Kidney (tissue), 14 donors: ENCODE measurements around the gene ZNF57. TPM values are rescaled to one million over a fixed set of nuclear protein-coding genes. Genes with fewer than 3 reads are reported as not detected.
"Not testable (repeated sequence)": the region's sequence is repeated elsewhere in the genome, so short reads cannot be mapped to it uniquely, and the experiment has no call there.

ENCODE experiments used
- DNase-seq, 5 donors: peaks; one replicate each; pipeline ENCODE4 v3.0.0-alpha.2; 2013 to 2020
- FAIRE-seq: peaks from 2 replicates; lab custom pipeline; 2012; peaks lifted over from hg19 to GRCh38; lab: Jason Lieb, UNC
- H3K27ac ChIP-seq, 2 donors: one replicate each; pipeline ENCODE4 v1.7.0; 2013; ENCODE audit warnings: low read depth in 2 of 2, low read length in 2 of 2, inconsistent platforms in 1 of 2
- H3K27me3 ChIP-seq: one replicate; pipeline ENCODE4 v1.7.1; 2013; ENCODE audit warnings: low read length, inconsistent platforms; ENCODE audit not compliant: control insufficient read depth, insufficient read depth
- H3K36me3 ChIP-seq, 3 donors: one replicate each; pipeline versions ENCODE4 v1.7.0 to v1.7.1; 2013; ENCODE audit warnings: low read length in 3 of 3, control low read depth in 1 of 3, inconsistent platforms in 1 of 3; ENCODE audit not compliant: insufficient read depth in 3 of 3, control insufficient read depth in 2 of 3
- H3K4me1 ChIP-seq, 3 donors: one replicate each; pipeline versions ENCODE4 v1.7.0 to v1.7.1; 2013; ENCODE audit warnings: low read length in 3 of 3, inconsistent platforms in 1 of 3, low read depth in 1 of 3; ENCODE audit not compliant: control insufficient read depth in 2 of 3, insufficient read depth in 2 of 3
- H3K4me3 ChIP-seq, 3 donors: one replicate each; pipeline versions ENCODE4 v1.7.0 to v1.8.1; 2013; ENCODE audit warnings: low read length in 3 of 3, control low read depth in 1 of 3, inconsistent platforms in 1 of 3
- H3K9ac ChIP-seq, 3 donors: one replicate each; pipeline versions ENCODE4 v1.7.0 to v1.7.1; 2013; ENCODE audit warnings: low read length in 3 of 3, control low read depth in 1 of 3, inconsistent platforms in 1 of 3
- H3K9me3 ChIP-seq, 3 donors: one replicate each; pipeline versions ENCODE4 v1.7.0 to v1.7.1; 2013; ENCODE audit warnings: low read length in 3 of 3, control low read depth in 1 of 3, inconsistent platforms in 1 of 3; ENCODE audit not compliant: control insufficient read depth in 2 of 3, insufficient read depth in 1 of 3
- CTCF ChIP-seq: IDR thresholded peaks from 3 replicates; pipeline ENCODE4 v1.5.1; 2012; ENCODE audit warnings: mild to moderate bottlenecking, moderate library complexity, borderline replicate concordance; ENCODE audit not compliant: insufficient read depth; ENCODE audit errors: extremely low read depth
- intact Hi-C: fragments of 100-400 bp; cut with DNase I; formaldehyde crosslinking; loops from one replicate; pipeline ENCODE4 v1.11.1; 2022
- polyA plus RNA-seq: library from polyadenylated mRNA; stranded (reverse); fragments of 350-450 nt; fragmentation: Illumina TruSeq; extraction: RNeasy Lipid Tissue Mini Kit (QIAGEN cat#74804); gene quantifications from one replicate; pipeline ENCODE4 v1.2.3, GENCODE V29; 2014; ENCODE audit warnings: low read depth, low replicate concordance; ENCODE audit not compliant: insufficient read depth
- total RNA-seq: library from RNA; stranded (reverse); fragmentation: NEBNext Ultra II Directional; extraction: Animal tissue kit (Norgen Biotek cat#: 25700); gene quantifications from one replicate; pipeline ENCODE4 v1.2.1, GENCODE V29; 2021
- donor health status: control.
- donor health status: control.
- donor health status: control.
- donor health status: control.
- donor health status: control.
- donor health status: DM: yes; HTN: yes; CAD: no.
- donor health status: Normal renal cell carcinoma (clear cell type).

ZNF57 gene
- total and polyA plus RNA-seq, 2 donors from 2014 or later = 6.1 to 6.2 TPM

- intact Hi-C loops = no loop called here
- Histone ChIP-seq H3K9ac (peak within 1 kb of the TSS in 1 of 3 donors; percentile 46), H3K36me3 (no peaks in the 10 kb centered on the region), H3K27me3 (no peaks in the 10 kb centered on the region), H3K4me1 (peaks cover 0 to 2% (median 0%) of the 10 kb centered on the region in 3 donors), H3K9me3 (no peaks in the 10 kb centered on the region), H3K27ac (peak within 1 kb of the TSS in 1 of 2 donors; percentile 11), H3K4me3 (peak within 1 kb of the TSS in 2 of 3 donors; percentile 40 to 64)
- DNase-seq (peak in 3 of 5 donors; percentile 32 to 86 (median 34)), FAIRE-seq (peak; percentile 39)
- no peak for TF ChIP-seq CTCF
Measured at GRCh38 chr19:2867025-2867991, 33.4 kb upstream of the ZNF57 start, which contains the start of gene ZNF556. ZNF556 (plus strand) TSS chr19:2867335; CDS start chr19:2867422, 87 bp downstream.

GRCh38 chr19:2869618-2870017 lies 31.1 kb upstream of the ZNF57 start:
- no peaks in the 10 kb centered on the region for H3K9me3 ChIP-seq
- H3K27ac ChIP-seq = no peak overlapping the region
- H3K36me3 ChIP-seq = no peaks in the 10 kb centered on the region
- H3K4me1 ChIP-seq = peaks cover 0 to 2% (median 0%) of the 10 kb centered on the region in 3 donors
- TF ChIP-seq CTCF = no peak
- H3K27me3 ChIP-seq = no peaks in the 10 kb centered on the region
- no peak for FAIRE-seq
- intact Hi-C loops = no loop called here
- H3K4me3 ChIP-seq = no peak overlapping the region
- no peak overlapping the region for H3K9ac ChIP-seq
- DNase-seq = no peak

GRCh38 chr19:2872175-2872574 lies 28.6 kb upstream of the ZNF57 start:
- H3K4me1 ChIP-seq, DNase-seq, H3K9ac ChIP-seq, H3K27ac ChIP-seq, H3K4me3 ChIP-seq, H3K36me3 ChIP-seq, intact Hi-C loops, H3K27me3 ChIP-seq, FAIRE-seq, H3K9me3 ChIP-seq: not testable (repeated sequence)
